Activated CD4-positive, CD25-positive, alpha-beta regulatory T cell treated with anti-CD3 and anti-CD28 coated beads, Interleukin-2, amount 50 U/mL, for 16 hours (primary cell): Measurements from ENCODE around the gene TBKBP1.
"Not testable (repeated sequence)": the region's sequence is repeated elsewhere in the genome, so short reads cannot be mapped to it uniquely, and the experiment has no call there.

Source experiments
- DNase-seq: peaks from one replicate; pipeline ENCODE4 v3.0.0-alpha.2; 2020; ENCODE audit warnings: low read depth, low spot score

TBKBP1 gene

DNA sequence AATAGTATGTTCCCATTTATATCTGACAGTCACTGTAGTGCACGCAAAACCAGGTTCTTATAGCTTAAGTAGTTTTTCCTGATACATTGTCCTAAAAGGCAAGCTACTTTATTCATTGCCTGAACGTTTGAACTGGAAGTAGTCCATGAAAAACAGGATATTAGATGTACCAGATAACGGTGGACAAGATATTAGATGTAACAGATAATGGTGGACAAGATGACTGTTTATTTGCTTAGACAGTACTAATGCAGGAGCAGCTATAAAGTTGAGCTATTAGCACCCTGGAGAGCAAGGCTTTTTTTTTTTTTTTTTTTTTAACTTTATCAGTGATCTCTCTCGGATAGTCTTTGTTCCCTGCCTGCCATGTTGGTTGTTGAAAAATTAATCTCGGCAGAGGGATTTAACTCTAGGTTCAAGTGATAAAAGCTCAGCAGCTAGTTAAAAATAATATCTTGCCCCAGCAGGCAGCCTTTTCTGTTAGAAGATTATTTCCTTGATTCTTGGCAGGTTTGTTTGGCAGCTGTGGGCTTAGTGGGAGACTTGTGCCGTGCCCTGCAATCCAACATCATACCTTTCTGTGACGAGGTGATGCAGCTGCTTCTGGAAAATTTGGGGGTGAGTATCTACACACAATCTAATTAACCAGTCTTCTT is 17.3 kb upstream of the TBKBP1 start:
- no peak for DNase-seq

DNA sequence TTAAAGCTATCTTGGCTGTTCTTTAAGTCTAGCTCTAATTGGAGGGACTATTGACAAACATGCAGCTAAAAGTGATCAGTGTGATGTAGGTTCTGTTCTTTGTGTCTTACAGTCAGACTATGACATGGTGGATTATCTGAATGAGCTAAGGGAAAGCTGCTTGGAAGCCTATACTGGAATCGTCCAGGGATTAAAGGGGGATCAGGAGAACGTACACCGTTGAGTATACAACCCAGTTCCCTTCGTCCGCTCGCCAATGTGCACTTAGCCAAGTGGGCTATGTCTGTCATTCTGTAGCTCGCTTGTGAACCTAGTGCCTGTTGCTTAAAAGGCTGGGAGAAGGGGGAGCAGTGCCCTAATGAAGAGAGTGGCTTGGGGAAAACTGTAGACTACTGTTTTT is 15.8 kb upstream of the TBKBP1 start:
- no peak for DNase-seq

DNA sequence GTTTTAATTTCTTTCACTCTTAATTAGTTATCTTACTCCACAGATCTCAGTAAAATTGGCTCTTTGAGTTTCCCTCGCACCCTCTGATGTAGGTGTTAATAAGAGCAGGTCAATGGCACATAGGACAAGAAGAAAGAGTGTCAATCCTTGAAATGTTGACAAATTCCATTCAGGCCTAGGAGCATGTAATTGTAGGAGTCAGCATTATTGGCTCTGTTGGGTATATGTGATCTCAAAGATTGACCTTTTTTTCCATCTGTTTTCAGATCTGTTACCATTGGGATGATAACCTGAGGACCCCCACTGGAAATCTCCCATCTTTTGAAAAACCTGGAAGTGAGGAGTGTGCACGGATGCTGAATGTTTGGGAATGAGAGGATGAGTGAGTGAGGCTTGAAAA is 11.8 kb upstream of the TBKBP1 start:
- no peak for DNase-seq

- DNase-seq: not testable (repeated sequence)
These were observed 11.2 kb upstream of the TBKBP1 start for GRCh38 chr17:47682727-47683126.

GRCh38 chr17:47684025-47684424 is 9.9 kb upstream of the TBKBP1 start:
- no peak for DNase-seq

DNA sequence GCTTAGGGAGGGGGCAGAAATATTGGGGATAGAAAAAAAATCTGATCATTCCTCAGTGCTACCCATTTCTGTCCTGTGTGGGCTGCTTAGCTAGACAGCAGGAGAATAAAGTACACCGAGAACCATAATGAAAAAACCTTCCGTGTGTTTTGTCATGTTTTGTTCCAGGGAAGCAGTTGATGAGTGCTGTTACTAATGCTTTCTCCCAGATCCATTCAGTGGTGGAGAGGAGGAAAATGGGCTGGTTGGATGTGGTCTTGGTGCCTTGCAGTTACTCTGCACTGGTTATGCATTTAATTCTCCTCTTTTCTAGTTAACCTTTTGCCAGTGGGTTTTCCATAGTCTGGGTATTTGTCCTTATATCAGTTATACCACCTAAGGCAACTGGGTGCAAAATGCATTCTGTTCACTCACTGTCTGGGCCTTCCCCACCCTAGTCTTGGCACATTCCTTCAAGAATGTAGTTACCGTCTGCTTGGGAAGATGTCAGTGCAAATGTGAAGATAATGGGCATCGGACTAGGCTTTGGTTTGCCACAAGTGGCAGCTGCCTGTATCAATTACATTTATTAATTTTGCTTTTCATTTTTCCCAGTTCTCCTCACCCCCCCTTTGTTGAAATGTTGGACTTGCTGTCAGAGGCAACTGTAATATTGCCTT is 9.3 kb upstream of the TBKBP1 start:
- no peak for DNase-seq

DNA sequence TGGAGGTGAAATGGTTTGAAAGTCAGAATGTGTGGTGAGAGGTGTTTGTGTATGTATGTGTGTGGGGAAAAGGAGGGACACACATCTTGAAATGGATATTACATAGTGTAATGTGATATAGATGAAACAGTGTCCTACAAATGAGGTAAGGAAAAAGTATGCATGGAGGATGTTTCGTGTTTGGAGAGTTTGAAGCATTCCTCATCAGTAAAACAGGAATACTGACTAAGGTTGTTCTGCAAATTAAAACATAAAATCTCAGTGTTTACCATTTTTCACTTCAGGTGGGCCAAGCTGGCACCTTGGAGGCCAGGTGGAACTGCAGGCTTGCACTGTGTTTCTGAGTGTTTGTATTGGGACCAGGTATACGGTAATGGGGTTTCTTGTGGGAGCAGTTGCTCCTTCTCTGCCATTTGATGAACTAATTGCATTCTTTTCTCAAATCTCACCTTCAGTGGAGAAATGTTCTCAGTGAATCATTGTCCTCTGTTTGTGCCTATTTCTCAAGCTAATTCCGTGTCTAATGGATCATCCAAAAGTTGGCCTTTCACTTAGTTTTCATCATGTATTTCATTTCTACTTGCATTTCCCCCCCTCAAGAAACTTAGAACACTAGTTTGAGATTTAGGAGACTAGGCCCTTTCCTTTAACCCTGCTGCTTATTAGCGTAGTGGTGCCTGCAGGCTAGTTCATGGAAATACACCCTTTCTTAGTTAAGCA is 8.2 kb upstream of the TBKBP1 start:
- no peak for DNase-seq

DNA sequence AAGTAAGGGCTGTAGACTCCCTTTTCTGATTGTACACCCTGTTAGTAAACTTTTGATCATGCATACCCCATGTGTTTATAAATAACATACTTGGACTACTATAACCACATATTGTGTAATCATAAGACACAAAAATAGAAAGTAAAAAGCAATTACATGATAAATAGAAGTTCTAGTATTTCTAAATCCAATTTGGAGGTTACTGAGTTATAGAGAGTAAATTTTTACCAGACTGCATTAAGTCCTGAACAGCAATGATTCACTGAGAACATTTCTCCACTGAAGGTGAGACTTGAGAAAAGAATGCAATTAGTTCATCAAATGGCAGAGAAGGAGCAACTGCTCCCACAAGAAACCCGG is 7.7 kb upstream of the TBKBP1 start:
- no peak for DNase-seq

- DNase-seq: no peak
These were observed 7.2 kb upstream of the TBKBP1 start for GRCh38 chr17:47686664-47687327.

DNA sequence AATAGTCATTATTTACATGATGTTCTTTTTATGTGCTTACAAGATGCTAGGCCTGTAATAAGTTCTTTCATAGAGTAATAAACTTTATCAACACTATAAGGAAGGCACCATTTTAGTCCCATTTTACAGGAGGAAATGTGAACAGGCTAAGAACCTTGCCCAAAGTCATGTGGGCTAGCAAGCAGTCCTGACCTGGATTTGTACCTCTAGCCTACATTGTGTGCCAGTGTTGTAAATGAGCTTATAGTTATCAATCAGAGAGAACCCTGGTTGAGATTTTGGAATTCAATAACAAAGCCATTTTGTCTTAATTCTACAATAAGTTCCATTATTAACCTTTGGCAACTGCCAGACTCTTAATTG is 6.7 kb upstream of the TBKBP1 start:
- DNase-seq: no peak

DNA sequence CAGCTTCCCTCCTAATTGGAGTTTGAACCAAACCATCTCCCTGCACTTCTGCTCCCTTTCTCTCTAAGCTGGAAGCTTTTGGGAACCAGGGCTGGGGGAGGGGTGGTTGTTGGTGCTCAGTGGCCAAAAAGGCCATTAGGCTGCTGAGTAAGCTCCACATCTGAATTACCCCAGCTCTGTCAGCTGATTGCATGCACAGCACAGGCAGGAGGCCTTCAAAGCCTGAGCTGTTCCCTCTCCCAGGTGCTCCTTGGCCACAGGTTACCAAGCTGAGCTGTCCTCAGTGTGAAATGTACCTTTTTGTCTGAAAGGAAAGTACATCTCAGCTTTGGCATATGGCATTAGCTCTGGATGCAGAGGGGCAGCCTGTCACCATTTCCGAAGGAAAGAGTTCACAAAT is 6.2 kb upstream of the TBKBP1 start:
- no peak for DNase-seq

DNA sequence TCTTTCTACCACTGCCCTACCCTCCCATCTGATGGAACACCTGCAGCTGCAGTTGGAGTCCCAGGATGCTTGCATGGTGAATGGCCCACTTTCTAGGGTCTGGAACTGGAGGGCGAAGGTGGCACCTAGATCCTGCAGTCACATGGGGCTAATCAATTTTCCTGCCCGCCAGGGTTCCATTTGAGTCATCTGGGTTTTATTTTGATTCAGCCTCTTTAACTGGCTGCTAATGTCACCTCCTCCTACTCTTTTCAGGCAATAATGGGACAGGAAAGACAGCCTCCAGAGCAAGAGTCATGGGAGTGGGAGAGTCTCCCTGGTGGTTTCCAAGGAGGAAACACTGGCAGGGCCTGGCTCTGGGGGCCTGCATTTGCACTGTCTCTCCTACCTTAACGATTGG is 3.8 kb upstream of the TBKBP1 start:
- DNase-seq: no peak

GRCh38 chr17:47692137-47692894 is 1.6 kb upstream of the TBKBP1 start:
- no peak for DNase-seq

DNA sequence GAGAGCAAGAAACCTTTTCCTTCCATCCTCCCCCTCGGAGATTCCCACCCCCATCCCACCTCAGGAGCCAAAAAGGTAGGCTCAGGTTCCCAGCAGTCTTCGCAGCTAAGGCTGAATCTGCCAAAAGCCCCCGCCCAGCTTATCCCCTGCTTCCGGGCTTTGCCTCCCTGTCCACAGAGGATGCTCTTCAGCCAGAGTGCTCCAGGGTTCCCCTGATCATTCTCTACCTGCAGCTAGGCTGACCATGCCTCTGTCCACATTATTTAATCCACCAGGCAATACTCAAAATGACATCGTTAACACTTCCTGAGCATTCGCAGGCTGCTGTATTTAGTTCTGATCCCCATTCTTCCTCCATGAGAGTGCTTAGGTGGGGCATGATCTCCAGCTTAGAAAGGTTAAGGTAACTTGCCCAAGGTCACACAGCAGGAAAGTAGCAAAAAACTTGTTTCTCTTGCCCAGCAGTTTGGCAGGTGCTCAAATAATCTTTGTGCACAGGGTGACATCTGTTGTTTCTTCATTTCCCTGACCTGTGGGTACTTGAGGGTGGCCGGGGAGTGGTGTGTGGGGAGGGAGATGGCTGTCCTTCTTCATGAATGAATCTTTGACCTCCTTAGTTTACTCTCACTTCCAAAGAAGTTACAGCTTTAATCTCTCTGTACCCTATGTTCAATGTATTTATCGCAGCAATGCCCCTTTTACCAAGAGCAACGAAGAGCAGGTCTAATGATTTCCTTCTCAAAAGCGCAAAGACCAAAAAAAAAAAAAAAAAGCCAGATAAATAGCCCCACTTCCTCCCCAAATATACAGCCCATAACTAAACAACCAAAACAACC is 848 bp upstream of the TBKBP1 start:
- no peak for DNase-seq

- no peak for DNase-seq
These were observed 844 bp downstream of the TBKBP1 start for GRCh38 chr17:47694581-47695428.

GRCh38 chr17:47695429-47696376 is 1.7 kb downstream of the TBKBP1 start:
- no peak for DNase-seq

DNA sequence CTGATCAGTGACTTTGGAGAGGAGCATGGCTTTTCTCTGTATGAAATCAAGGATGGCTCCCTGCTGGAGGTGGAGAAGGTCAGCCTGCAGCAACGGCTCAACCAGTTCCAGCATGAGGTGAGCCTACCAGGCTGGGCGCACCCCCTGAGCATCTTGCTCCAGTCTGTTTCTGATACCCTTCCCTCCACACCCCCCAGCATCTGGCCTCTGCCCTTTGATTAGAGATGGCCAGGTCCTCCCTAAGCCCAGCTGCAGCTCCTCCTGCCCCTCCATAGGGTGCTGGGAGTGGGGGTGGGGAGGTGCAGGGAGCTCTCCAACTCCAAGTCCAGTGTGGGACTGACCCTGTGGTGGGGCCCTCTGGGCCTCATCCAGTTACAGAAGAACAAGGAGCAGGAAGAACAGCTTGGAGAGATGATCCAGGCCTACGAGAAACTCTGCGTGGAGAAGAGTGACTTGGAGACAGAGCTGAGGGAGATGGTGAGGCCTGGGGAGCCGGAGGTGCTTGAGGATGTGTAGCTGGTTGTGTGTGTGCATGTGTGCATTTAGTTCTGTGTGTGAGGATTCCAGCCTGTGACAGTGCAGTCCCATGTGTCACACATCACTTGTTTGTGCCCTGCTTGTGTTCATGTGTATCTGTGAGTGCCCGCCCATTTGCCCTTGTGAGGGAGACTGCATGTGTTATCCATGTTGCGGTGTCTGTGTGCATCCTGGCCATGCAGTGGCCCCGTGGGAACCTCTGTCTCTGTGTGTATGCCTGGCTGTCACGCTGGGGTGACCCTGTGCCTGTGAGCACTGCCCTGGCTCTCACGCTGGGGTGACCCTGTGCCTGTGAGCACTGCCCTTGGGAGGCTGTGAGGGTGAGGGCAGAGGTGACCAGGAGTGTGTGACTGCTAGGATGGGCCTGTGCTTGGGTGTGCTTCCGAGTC is 3.0 kb downstream of the TBKBP1 start:
- no peak for DNase-seq
